Muscle layer of colon (tissue), 2 donors: ENCODE measurements around the gene FAM237B.

Experiments used
- H3K27ac ChIP-seq: one replicate; pipeline ENCODE4 v1.7.0; 2013; ENCODE audit warnings: low read depth, mild to moderate bottlenecking, low read length, moderate library complexity
- H3K27me3 ChIP-seq, 2 donors: one replicate each; pipeline ENCODE4 v1.7.0; 2013; ENCODE audit warnings: low read length in 2 of 2, mild to moderate bottlenecking in 2 of 2; ENCODE audit not compliant: insufficient read depth in 2 of 2, control insufficient read depth in 1 of 2
- H3K36me3 ChIP-seq: one replicate; pipeline ENCODE4 v1.7.0; 2013; ENCODE audit warnings: mild to moderate bottlenecking, low read length; ENCODE audit not compliant: insufficient read depth
- H3K4me1 ChIP-seq: one replicate; pipeline ENCODE4 v1.7.0; 2013; ENCODE audit warnings: mild to moderate bottlenecking, low read length; ENCODE audit not compliant: insufficient read depth
- H3K4me3 ChIP-seq, 2 donors: one replicate each; pipeline ENCODE4 v1.7.0; 2013; ENCODE audit warnings: low read length in 2 of 2, low read depth in 1 of 2, mild to moderate bottlenecking in 1 of 2, moderate library complexity in 1 of 2
- H3K9ac ChIP-seq: one replicate; pipeline ENCODE4 v1.7.0; 2013; ENCODE audit warnings: low read length
- H3K9me3 ChIP-seq: one replicate; pipeline ENCODE4 v1.7.0; 2013; ENCODE audit warnings: mild to moderate bottlenecking, low read length
- donor health status: abdominal sarcoma.
- donor health status: Adenocarcinoma of cecum.

Gene FAM237B

DNA sequence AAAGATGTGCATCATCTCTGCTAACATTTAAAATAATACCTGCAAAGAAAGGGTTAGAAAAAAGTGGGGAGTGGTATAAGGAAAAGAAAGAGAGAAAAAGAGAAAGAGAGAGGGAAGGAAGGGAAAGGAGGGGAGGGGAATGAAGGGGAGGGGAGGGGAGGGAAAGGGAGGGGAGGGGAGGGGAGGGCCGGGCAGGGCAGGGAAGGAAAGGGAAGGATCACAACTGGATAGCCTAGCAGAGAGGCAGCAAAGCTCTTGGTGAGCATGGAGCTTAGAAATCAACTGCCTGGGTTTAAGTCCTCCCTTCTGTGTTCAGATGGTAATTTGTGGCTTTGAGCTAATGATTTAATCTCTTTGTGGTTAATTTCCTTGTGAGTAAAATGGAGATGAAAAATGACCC, 5.4 kb upstream of the FAM237B start:
- Histone ChIP-seq H3K4me3 (no peak overlapping the region), H3K27me3 (peaks cover 7 to 9% of the 10 kb centered on the region in 2 donors), H3K27ac (no peak overlapping the region)

DNA sequence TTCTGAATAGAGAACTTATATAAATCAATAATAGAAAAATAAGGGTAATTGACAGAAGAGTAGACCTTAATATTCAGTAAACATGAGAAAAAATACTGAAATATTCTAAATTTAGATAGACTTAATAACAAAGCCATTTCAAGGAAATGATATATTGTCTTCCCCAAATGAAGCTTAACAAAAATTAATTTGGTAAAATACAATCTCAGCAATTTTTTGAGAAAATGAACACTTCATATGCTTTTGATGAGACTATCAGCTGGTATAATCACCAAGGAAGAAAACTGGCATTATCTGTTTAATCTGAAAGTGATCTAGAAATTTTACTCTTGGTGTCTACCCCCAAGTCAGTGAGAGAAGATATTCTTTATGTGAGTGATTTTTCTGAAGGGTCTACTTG, 1.7 kb upstream of the FAM237B start:
- Histone ChIP-seq H3K27ac (no peak overlapping the region), H3K36me3 (no peaks in the 10 kb centered on the region), H3K9ac (no peak overlapping the region), H3K4me3 (no peak overlapping the region), H3K27me3 (peaks cover 14 to 30% of the 10 kb centered on the region in 2 donors), H3K4me1 (no peaks in the 10 kb centered on the region), H3K9me3 (no peaks in the 10 kb centered on the region)

More for the DNA sequence above, 5.4 kb upstream of the FAM237B start:
- H3K9ac ChIP-seq, result no peak overlapping the region
- H3K4me1 ChIP-seq, result no peaks in the 10 kb centered on the region
- H3K9me3 ChIP-seq, result no peaks in the 10 kb centered on the region
- H3K36me3 ChIP-seq, result no peaks in the 10 kb centered on the region

- Histone ChIP-seq H3K9ac (no peak overlapping the region), H3K36me3 (no peaks in the 10 kb centered on the region), H3K27ac (no peak overlapping the region), H3K9me3 (no peaks in the 10 kb centered on the region), H3K27me3 (peaks cover 14 to 30% of the 10 kb centered on the region in 2 donors), H3K4me3 (no peak overlapping the region), H3K4me1 (no peaks in the 10 kb centered on the region)
Observed at GRCh38 chr7:90320418-90320800, 695 bp downstream of the FAM237B start.

DNA sequence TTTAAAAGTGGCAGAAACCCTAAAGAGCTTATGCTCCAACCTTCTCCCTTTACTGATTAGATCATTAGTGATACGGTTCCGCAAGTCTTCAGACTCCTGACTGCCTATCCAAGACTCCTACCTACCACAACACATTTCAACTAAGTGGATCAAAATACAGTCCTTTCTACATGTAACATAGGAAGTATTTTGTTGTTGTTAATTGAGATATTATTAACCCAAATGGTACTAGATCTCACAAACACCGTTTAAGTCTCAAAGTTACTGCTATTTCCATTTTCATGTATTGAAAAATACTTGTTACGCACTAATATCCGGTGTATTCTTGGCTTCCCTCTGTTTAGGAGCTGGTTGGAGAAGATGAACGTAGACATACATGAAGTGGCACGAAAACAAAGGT, 1.1 kb downstream of the FAM237B start:
- Histone ChIP-seq H3K9me3 (no peaks in the 10 kb centered on the region), H3K36me3 (no peaks in the 10 kb centered on the region), H3K27me3 (peaks cover 14 to 30% of the 10 kb centered on the region in 2 donors), H3K4me1 (no peaks in the 10 kb centered on the region), H3K9ac (no peak overlapping the region), H3K27ac (no peak overlapping the region), H3K4me3 (no peak overlapping the region)

DNA sequence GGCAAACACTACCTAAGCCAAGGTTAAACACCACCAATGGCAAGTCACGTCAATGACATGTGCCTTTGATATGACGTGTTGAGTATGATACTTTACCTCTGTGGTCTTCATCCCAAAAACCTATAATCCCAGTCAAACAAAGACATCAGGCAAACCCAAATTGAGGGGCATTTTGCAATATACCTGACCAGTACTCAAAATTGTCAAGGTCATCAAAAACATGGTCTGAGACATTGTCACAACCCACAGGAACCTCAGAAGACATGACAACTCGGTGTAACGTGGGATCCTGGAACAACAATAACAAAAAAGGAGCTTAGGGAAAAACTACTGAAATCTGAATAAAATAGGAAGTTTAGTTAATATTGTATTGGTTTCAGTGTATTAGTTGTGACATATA, 7.2 kb downstream of the FAM237B start:
- no peaks in the 10 kb centered on the region for H3K9me3 ChIP-seq
- H3K9ac ChIP-seq, result no peak overlapping the region
- H3K27me3 ChIP-seq, result peaks cover 0 to under 1% of the 10 kb centered on the region in 2 donors
- H3K36me3 ChIP-seq, result no peaks in the 10 kb centered on the region
- no peak overlapping the region for H3K27ac ChIP-seq
- H3K4me1 ChIP-seq, result no peaks in the 10 kb centered on the region
- no peak overlapping the region for H3K4me3 ChIP-seq

GRCh38 chr7:90312745-90313144, 8.4 kb downstream of the FAM237B start:
- H3K9me3 ChIP-seq, result no peaks in the 10 kb centered on the region

DNA sequence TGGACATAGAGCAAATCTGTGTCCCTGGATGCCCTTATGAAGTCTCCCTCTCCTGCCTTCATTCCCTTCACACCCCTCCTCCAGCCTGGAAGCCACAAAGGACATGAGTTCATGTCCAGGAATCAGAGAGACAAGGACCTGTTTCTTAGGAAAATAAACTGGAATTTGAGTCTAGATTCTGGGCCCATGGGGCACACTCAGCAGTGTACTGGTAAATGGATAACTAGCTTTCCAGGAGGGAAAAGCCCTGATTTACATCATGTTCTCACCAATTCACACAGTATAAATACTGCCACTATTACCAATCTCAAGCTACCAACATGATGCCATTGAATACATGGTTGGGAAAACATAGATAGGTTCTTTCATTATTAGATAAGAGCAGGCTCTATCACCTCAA, 9.9 kb downstream of the FAM237B start:
- H3K27ac ChIP-seq, result no peak overlapping the region
- no peaks in the 10 kb centered on the region for H3K9me3 ChIP-seq
- H3K4me1 ChIP-seq, result no peaks in the 10 kb centered on the region
- no peaks in the 10 kb centered on the region for H3K27me3 ChIP-seq
- H3K9ac ChIP-seq, result no peak overlapping the region
- H3K36me3 ChIP-seq, result peaks cover 4% of the 10 kb centered on the region
- H3K4me3 ChIP-seq, result no peak overlapping the region

More at GRCh38 chr7:90312745-90313144, 8.4 kb downstream of the FAM237B start:
- Histone ChIP-seq H3K36me3 (peaks cover 4% of the 10 kb centered on the region), H3K4me3 (no peak overlapping the region), H3K4me1 (no peaks in the 10 kb centered on the region), H3K27me3 (no peaks in the 10 kb centered on the region), H3K27ac (no peak overlapping the region), H3K9ac (no peak overlapping the region)

DNA sequence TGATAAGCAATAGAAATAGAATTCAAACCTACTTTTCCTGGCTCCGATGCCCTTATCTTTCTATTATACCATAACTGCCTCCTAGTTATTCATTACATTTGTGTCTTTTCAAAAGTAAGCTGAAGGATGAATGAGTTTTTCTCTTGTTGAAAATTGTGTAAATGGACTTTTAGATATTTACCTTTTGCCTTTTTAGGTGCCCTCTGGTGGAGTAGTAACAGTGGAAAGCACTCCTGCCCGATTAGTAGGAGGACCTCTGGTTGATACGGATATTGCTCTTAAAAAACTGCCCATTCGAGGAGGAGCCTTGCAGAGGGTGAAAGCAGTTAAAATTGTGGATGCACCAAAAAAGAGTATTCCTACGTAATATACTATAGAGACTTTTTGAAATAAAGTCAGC, 11.2 kb downstream of the FAM237B start:
- Histone ChIP-seq H3K4me1 (no peaks in the 10 kb centered on the region), H3K4me3 (no peak overlapping the region), H3K27me3 (no peaks in the 10 kb centered on the region), H3K36me3 (peaks cover 4% of the 10 kb centered on the region), H3K9ac (no peak overlapping the region), H3K27ac (no peak overlapping the region), H3K9me3 (no peaks in the 10 kb centered on the region)

DNA sequence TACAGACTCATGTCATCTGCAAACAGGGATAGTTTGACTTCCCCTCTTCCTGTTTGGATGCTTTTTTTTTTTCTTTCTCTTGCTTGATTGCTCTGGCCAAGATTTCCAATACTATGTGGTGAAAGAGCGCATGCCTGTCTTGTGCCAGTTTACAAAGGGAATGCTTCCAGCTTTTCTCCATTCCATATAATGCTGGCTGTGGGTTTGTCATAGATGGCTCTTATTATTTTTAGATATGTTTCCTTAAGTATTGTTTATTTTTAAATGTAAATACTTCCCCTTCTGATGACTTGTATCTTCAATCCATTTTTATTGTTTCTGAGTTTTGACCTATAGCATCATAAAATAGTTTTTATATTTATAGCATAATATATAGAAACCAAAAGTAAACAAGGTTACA, 17.9 kb downstream of the FAM237B start:
- Histone ChIP-seq H3K36me3 (peaks cover 2% of the 10 kb centered on the region), H3K9ac (no peak overlapping the region), H3K27me3 (no peaks in the 10 kb centered on the region), H3K9me3 (no peaks in the 10 kb centered on the region), H3K27ac (no peak overlapping the region), H3K4me1 (no peaks in the 10 kb centered on the region), H3K4me3 (no peak overlapping the region)

- Histone ChIP-seq H3K36me3 (no peaks in the 10 kb centered on the region), H3K9ac (no peak overlapping the region), H3K4me1 (no peaks in the 10 kb centered on the region), H3K4me3 (no peak overlapping the region), H3K27ac (no peak overlapping the region), H3K27me3 (no peaks in the 10 kb centered on the region), H3K9me3 (no peaks in the 10 kb centered on the region)
Observed at GRCh38 chr7:90298145-90299038, 22.7 kb downstream of the FAM237B start.

DNA sequence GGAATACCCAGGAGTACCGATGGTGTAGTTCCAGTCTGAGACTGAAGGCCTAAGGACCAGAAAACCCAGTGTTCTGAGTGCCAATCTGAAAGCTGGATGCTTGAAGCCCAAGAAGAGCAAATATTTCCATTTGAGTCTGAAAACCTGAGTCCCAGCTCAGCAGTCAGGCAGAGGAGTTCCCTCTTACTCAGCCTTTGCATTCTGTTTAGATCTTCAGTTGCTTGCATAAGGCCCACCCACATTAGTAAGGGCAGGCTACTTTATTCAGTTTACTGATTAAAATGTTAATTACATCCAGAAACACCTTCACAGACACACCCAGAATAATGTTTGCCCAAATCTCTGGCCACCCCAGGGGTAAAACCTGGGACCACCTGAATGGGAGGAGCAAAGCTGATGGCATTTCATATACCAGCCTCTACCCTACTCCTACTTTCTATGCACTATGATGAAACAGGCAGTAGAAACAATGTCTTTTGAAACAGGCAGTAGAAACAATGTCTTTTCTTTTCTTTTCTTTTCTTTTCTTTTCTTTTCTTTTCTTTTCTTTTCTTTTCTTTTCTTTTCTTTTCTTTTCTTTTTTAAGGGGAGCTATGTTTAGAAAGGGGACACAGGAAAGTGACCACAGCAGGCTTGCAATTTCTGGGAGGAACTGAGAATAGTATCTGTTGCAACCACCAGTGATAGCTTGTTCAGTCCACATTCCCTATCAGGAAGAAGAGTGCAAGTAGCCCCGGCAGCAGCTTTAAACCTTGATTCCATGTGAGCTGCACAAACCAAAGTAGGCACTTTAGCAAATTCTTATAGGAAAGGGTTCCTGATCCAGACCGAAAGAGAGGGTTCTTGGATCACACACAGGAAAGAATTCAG, 30.6 kb downstream of the FAM237B start:
- Histone ChIP-seq H3K27ac (no peak overlapping the region), H3K4me1 (no peaks in the 10 kb centered on the region), H3K36me3 (peaks cover 14% of the 10 kb centered on the region), H3K9ac (no peak overlapping the region), H3K4me3 (no peak overlapping the region), H3K9me3 (no peaks in the 10 kb centered on the region), H3K27me3 (no peaks in the 10 kb centered on the region)
